Motor neuron (in vitro differentiated cells): Measurements from ENCODE around the gene ZNF189. TPM values are rescaled to one million over a fixed set of nuclear protein-coding genes. Genes with fewer than 3 reads are reported as not detected.

Experiments
- ATAC-seq, 8 experiments: fragments of 200-7000 bp; cut with Tn5 transposase; replicated peaks in 6 of 8; 2 replicates each; pipeline ENCODE4 v1.8.0; 2021; ENCODE audit warnings: mild to moderate bottlenecking in 8 of 8, moderate library complexity in 8 of 8
- H3K27ac ChIP-seq, 2 donors: fragments of 250-450 bp; sonication (Bioruptor Pico); 2 replicates each; pipeline ENCODE4 v1.9.0; 2021; ENCODE audit warnings: antibody characterized with exemption in 2 of 2, mild to moderate bottlenecking in 2 of 2, moderate library complexity in 1 of 2
- H3K4me1 ChIP-seq, 2 donors: fragments of 250-450 bp; sonication (Bioruptor Pico); replicated peaks in 1 of 2; 2 replicates each; pipeline ENCODE4 v1.6.1; 2021; ENCODE audit warnings: antibody characterized with exemption in 2 of 2, mild to moderate bottlenecking in 2 of 2, moderate library complexity in 1 of 2
- H3K4me3 ChIP-seq, 5 donors: fragments of 250-450 bp; sonication (Bioruptor Pico); 2 replicates each; pipeline ENCODE4 v1.9.0; 2021; ENCODE audit warnings: antibody characterized with exemption in 5 of 5, mild to moderate bottlenecking in 5 of 5, moderate library complexity in 4 of 5
- WGBS, 10 experiments: fragments of 450-650 bp; shearing (Covaris generic); methylation state at CpG; one replicate each; pipeline ENCODE4 v1.0.0; 2022; 5-methylcytosine and 5-hydroxymethylcytosine counted together
- in situ Hi-C, 9 experiments: fragments of 400-800 bp; cut with MboI; loops; one replicate each; pipeline ENCODE4 v1.15.0; 2021; ENCODE audit warnings: low sequenced_read_pairs in 9 of 9, low pct_unique_long_range_greater_than_20kb in 2 of 9; ENCODE audit not compliant: unreplicated experiment in 9 of 9
- total RNA-seq, 8 experiments: library from RNA; unstranded; fragments of 300-600 nt; gene quantifications; 2 replicates each; pipeline versions ENCODE4 v1.2.3 to v1.2.4, GENCODE V29; 2022

ZNF189 gene
- total RNA-seq, 8 experiments from 2014 or later, result 10.7 to 29.7 (median 20.0) TPM

GRCh38 chr9:101451498-101451897, 52.8 kb downstream of the ZNF189 start:
- in situ Hi-C loops, result no loop called here
- WGBS, 10 experiments, result 67 to 100% (median 93%) methylated on average over 1 to 4 of the region's 4 CpGs; no CpG with 5 or more reads in 2 of the 10 experiments
- Histone ChIP-seq H3K27ac (no peak overlapping the region), H3K4me3 (no peak overlapping the region), H3K4me1 (no peaks in the 10 kb centered on the region)
- ATAC-seq, result no peak

- WGBS, 10 experiments, result 68 to 100% (median 81%) methylated on average over 1 to 4 of the region's 4 CpGs; no CpG with 5 or more reads in 3 of the 10 experiments
- no peak for ATAC-seq
- in situ Hi-C loops, result no loop called here
- Histone ChIP-seq H3K27ac (no peak overlapping the region), H3K4me1 (no peaks in the 10 kb centered on the region), H3K4me3 (no peak overlapping the region)
Measured at GRCh38 chr9:101453776-101454570, 55.3 kb downstream of the ZNF189 start.

- Histone ChIP-seq H3K4me1 (no peaks in the 10 kb centered on the region), H3K4me3 (no peak overlapping the region), H3K27ac (no peak overlapping the region)
- no peak for ATAC-seq
- in situ Hi-C loops, result no loop called here
- WGBS, 10 experiments, result 20 to 86% (median 68%) methylated on average over 1 to 2 of the region's 2 CpGs; no CpG with 5 or more reads in 6 of the 10 experiments
Measured at GRCh38 chr9:101455656-101456240, 57.1 kb downstream of the ZNF189 start.

GRCh38 chr9:101457003-101457402, 58.4 kb downstream of the ZNF189 start:
- ATAC-seq, result no peak
- H3K4me1 ChIP-seq, result no peaks in the 10 kb centered on the region
- in situ Hi-C loops, result no loop called here
- 0 to 73% (median 36%) methylated on average over 1 to 3 of the region's 3 CpGs; no CpG with 5 or more reads in 4 of the 10 experiments for WGBS, 10 experiments
- no peak overlapping the region for H3K27ac ChIP-seq
- no peak overlapping the region for H3K4me3 ChIP-seq

- peak; percentile 73 to 100 (median 95) for ATAC-seq
- 15 to 82% (median 48%) methylated on average over 3 to 7 of the region's 9 CpGs; no CpG with 5 or more reads in 1 of the 10 experiments for WGBS, 10 experiments
- H3K27ac ChIP-seq, result no peak overlapping the region
- no peak overlapping the region for H3K4me3 ChIP-seq
- no peaks in the 10 kb centered on the region for H3K4me1 ChIP-seq
- in situ Hi-C loops, result no loop called here
Measured at GRCh38 chr9:101458963-101459631, 60.4 kb downstream of the ZNF189 start.

Other genes starting within 250 kb of the ZNF189 start
- under 1 TPM in 7 of 8 experiments, not detected in 1; 0.10 to 0.46 (median 0.22) TPM for gene BAAT, start 13.8 kb upstream of the ZNF189 start, total RNA-seq
- gene MRPL50, start 233 bp upstream of the ZNF189 start, total RNA-seq, result 10 to 100 TPM; 18.3 to 23.5 (median 20.0) TPM
- 1 to 10 TPM in 1 of 8 experiments, under 1 TPM in 6, not detected in 1; 0.18 to 1.0 (median 0.46) TPM for gene ALDOB, start 36.9 kb downstream of the ZNF189 start, total RNA-seq
- gene RNF20, start 135.0 kb downstream of the ZNF189 start, total RNA-seq, result 100 to 1,000 TPM in 1 of 8 experiments, 10 to 100 TPM in 7; 30.1 to 124 (median 35.5) TPM
- gene PPP3R2, start 196.1 kb downstream of the ZNF189 start, total RNA-seq, result 1 to 10 TPM in 1 of 8 experiments, under 1 TPM in 4, not detected in 3; 0.10 to 1.5 (median 0.17) TPM